ENCODE results near the gene MAPK12. TPM values are rescaled to one million over a fixed set of nuclear protein-coding genes. Genes with fewer than 3 reads are reported as not detected.

Gene MAPK12
- total RNA-seq, 1 donor from 2014 or later, result 63.3 TPM

GRCh38 chr22:50225200-50225969, 36.1 kb downstream of the MAPK12 start:
- DNase-seq (ENCODE audit: low spot score in 2 of 2, unreplicated experiment in 2 of 2), result no peak
- no peak overlapping the region for H3K27ac Mint-ChIP-seq
- H3K4me3 Mint-ChIP-seq, result no peak overlapping the region
- no peaks in the 10 kb centered on the region for H3K27me3 Mint-ChIP-seq (ENCODE audit: low read depth)
- H3K36me3 Mint-ChIP-seq, result peaks cover 25% of the 10 kb centered on the region
- TF ChIP-seq, protein P1, sequence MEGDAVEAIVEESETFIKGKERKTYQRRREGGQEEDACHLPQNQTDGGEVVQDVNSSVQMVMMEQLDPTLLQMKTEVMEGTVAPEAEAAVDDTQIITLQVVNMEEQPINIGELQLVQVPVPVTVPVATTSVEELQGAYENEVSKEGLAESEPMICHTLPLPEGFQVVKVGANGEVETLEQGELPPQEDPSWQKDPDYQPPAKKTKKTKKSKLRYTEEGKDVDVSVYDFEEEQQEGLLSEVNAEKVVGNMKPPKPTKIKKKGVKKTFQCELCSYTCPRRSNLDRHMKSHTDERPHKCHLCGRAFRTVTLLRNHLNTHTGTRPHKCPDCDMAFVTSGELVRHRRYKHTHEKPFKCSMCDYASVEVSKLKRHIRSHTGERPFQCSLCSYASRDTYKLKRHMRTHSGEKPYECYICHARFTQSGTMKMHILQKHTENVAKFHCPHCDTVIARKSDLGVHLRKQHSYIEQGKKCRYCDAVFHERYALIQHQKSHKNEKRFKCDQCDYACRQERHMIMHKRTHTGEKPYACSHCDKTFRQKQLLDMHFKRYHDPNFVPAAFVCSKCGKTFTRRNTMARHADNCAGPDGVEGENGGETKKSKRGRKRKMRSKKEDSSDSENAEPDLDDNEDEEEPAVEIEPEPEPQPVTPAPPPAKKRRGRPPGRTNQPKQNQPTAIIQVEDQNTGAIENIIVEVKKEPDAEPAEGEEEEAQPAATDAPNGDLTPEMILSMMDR (IDR thresholded peaks at IDR 0.05; ENCODE audit: unreplicated experiment), result no peak
- H3K9me3 Mint-ChIP-seq, result no peaks in the 10 kb centered on the region
- H3K4me1 Mint-ChIP-seq, result no peaks in the 10 kb centered on the region

- H3K4me1 Mint-ChIP-seq, result no peaks in the 10 kb centered on the region
- no peak for DNase-seq (ENCODE audit: low spot score in 2 of 2, unreplicated experiment in 2 of 2)
- H3K9me3 Mint-ChIP-seq, result no peaks in the 10 kb centered on the region
- no peak overlapping the region for H3K27ac Mint-ChIP-seq
- TF ChIP-seq, protein P1 (IDR thresholded peaks at IDR 0.05; ENCODE audit: unreplicated experiment), result no peak
- H3K36me3 Mint-ChIP-seq, result peaks cover 20% of the 10 kb centered on the region
- H3K4me3 Mint-ChIP-seq, result no peak overlapping the region
- H3K27me3 Mint-ChIP-seq (ENCODE audit: low read depth), result no peaks in the 10 kb centered on the region
These were observed 37.4 kb downstream of the MAPK12 start for GRCh38 chr22:50224071-50224470.

GRCh38 chr22:50222508-50222907, 39.0 kb downstream of the MAPK12 start:
- H3K9me3 Mint-ChIP-seq, result no peaks in the 10 kb centered on the region
- TF ChIP-seq, protein P1 (IDR thresholded peaks at IDR 0.05; ENCODE audit: unreplicated experiment), result no peak
- no peak overlapping the region for H3K4me3 Mint-ChIP-seq
- H3K4me1 Mint-ChIP-seq, result no peaks in the 10 kb centered on the region
- no peak for DNase-seq (ENCODE audit: low spot score in 2 of 2, unreplicated experiment in 2 of 2)
- H3K36me3 Mint-ChIP-seq, result peaks cover 20% of the 10 kb centered on the region
- H3K27me3 Mint-ChIP-seq (ENCODE audit: low read depth), result no peaks in the 10 kb centered on the region
- H3K27ac Mint-ChIP-seq, result no peak overlapping the region

DNA sequence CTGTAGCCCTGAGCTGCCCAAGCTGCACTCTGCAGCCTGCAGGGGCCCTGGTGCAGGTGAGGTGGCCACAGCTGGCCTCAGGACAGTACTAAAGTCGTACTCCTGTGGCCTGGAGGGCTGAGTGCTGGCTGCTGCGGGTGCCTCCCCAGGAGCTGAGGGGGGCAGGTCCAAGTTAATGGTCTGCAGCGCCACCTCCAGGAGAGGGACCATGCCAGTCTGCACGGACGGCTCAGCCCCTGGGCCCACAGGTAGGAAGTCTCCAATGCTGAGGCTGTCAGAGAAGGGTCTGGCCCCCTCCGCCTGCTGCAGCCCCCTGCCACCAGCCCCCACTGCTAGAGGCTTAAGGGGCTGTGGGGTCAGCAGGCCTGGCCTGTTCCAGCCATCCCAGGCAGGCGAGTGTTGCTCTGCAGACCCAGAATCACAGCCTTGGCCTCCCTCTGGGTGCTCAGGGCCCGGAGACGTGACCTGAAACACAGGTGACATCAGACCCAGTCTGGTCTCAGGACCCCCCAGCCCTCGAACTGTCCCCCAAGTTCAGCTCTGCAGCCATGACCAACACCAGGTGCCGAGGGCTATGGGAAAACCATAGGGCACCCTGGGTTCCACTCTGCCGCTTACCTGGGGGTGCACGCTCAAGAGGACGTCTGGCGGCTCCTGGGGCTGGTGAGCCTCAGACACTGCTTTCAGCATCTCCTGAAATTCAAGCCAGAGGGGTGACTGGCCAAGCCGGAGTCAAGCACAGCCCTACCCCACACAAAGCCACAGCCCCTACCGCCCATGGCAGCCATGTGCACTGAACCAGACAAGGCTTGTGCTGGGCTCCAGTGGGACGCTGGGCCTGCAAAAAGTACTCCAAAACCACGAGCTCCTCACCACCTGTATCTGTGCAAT, 39.8 kb downstream of the MAPK12 start:
- DNase-seq (ENCODE audit: low spot score in 2 of 2, unreplicated experiment in 2 of 2), result no peak
- peaks cover 17% of the 10 kb centered on the region for H3K36me3 Mint-ChIP-seq

DNA sequence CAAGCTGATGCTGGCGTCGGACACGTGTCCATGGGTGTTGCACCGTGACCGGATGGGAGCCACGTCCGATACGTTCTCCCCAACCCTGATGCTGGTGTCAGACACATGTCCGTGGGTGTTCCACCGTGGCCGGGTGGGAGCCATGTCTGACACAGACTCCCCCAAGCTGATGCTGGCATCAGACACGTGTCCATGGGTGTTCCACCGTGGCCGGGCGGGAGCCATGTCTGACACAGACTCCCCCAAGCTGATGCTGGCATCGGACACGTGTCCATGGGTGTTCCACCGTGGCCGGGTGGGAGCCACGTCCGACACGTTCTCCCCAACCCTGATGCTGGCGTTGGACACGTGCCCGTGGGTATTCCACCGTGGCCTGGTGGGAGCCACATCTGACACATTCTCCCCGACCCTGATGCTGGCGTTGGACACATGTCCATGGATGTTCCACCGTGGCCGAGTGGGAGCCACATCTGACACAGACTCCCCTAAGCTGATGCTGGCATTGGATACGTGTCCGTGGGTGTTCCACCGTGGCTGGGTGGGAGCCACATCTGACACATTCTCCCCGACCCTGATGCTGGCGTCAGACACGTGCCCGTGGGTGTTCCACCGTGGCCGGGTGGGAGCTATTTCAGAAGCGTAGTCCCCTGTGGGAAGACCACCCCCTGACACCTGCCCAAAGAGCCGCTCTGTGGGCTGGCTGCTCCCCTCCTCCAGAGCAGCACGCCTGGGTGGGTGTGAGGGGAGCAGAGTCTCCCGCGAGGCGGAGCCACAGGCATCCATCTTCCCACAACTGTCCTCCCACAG, 40.7 kb downstream of the MAPK12 start:
- no peak overlapping the region for H3K27ac Mint-ChIP-seq

More for the DNA sequence above, 39.8 kb downstream of the MAPK12 start:
- Mint-ChIP-seq H3K4me3 (no peak overlapping the region), H3K9me3 (no peaks in the 10 kb centered on the region), H3K4me1 (no peaks in the 10 kb centered on the region), H3K27ac (no peak overlapping the region), H3K27me3 (ENCODE audit: low read depth) (no peaks in the 10 kb centered on the region)
- TF ChIP-seq, protein P1 (IDR thresholded peaks at IDR 0.05; ENCODE audit: unreplicated experiment), result no peak

More for the DNA sequence above, 40.7 kb downstream of the MAPK12 start:
- Mint-ChIP-seq H3K9me3 (no peaks in the 10 kb centered on the region), H3K36me3 (peaks cover 18% of the 10 kb centered on the region), H3K4me1 (no peaks in the 10 kb centered on the region), H3K4me3 (no peak overlapping the region), H3K27me3 (ENCODE audit: low read depth) (no peaks in the 10 kb centered on the region)
- TF ChIP-seq, protein P1 (IDR thresholded peaks at IDR 0.05; ENCODE audit: unreplicated experiment), result no peak
- no peak for DNase-seq (ENCODE audit: low spot score in 2 of 2, unreplicated experiment in 2 of 2)
